ENCODE data around the gene DPH7. TPM values are rescaled to one million over a fixed set of nuclear protein-coding genes. Genes with fewer than 3 reads are reported as not detected.

Gene DPH7
- total and polyA plus RNA-seq, 2 of the 8 experiments (the other 6 are each of a cell fraction or from before 2014, with no cell fraction given): 44.6 to 45.5 TPM

DNA sequence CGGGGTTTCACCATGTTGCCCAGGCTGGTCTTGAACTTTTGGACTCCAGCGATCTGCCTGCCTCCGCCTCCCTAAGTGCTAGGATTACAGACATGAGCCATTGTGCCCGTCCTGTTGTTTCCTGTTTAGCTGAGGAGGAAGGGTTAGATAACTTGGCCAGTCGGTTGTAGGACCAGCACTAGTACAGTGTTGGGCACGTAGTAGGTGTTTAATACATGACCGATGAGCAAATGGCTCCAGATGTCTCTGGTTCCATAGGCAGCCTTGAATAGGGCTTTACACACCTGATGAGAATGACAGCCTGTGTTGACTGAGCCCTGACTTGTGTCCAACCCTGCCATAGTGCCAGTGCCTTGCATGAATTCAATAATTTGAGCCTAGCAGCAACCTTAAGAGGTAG is 41.9 kb upstream of the DPH7 start:
- no peak overlapping the region for H3K9ac ChIP-seq (replicated peaks in 1 of 4; ENCODE audit: extremely low read depth in 1 of 4, low read depth in 3 of 4, low read length in 3 of 4)
- H4K20me1 ChIP-seq (replicated peaks in 1 of 2; ENCODE audit: control insufficient read depth in 1 of 2, insufficient read depth in 2 of 2, low read length in 2 of 2): peaks cover 4 to 25% of the 10 kb centered on the region in 2 experiments
- H3K14ac ChIP-seq (ENCODE audit: insufficient read length): no peak overlapping the region
- no peak for DNase-seq (ENCODE audit: low read depth in 1 of 2, low spot score in 2 of 2)
- 94% methylated on average over 7 of the region's 7 CpGs; no CpG with 5 or more reads in 1 of the 2 experiments for WGBS, 2 experiments (ENCODE audit: extremely low coverage in 1 of 2, insufficient coverage in 1 of 2, insufficient read length in 1 of 2, insufficient replicate concordance in 2 of 2, low coverage in 1 of 2, low lambda C conversion rate in 2 of 2, missing lambda C conversion rate in 1 of 2)
- H3K23me2 ChIP-seq (ENCODE audit: low read depth, low read length): peaks cover 4% of the 10 kb centered on the region; the same call in 1 of the 2 replicates
- H4K5ac ChIP-seq (ENCODE audit: insufficient read length, low read depth, low read length): no peak overlapping the region
- H3K36me3 ChIP-seq (ENCODE audit: control insufficient read depth in 2 of 4, insufficient read depth in 4 of 4, low read length in 3 of 4): peaks cover 5 to 12% (median 6%) of the 10 kb centered on the region in 4 experiments; a peak in 6 of 8 replicates
- H3K79me1 ChIP-seq (ENCODE audit: low read depth, low read length): peaks cover 13% of the 10 kb centered on the region
- no peak overlapping the region for H2BK15ac ChIP-seq (ENCODE audit: low read length)
- peak overlapping the region; percentile 42 to 97; a peak in 3 of 4 replicates for H3K4me2 ChIP-seq (ENCODE audit: insufficient read depth in 1 of 2, low read depth in 2 of 2, low read length in 2 of 2)
- no peak overlapping the region for H4K8ac ChIP-seq (ENCODE audit: extremely low read depth, insufficient read depth, low read length)
- no peak overlapping the region for H2AK5ac ChIP-seq (ENCODE audit: low read depth, low read length)
- ChIA-PET CTCF (ENCODE audit: partially characterized antibody) (interaction anchor here (0.5 to 2.8 kb wide), 13 partner anchors 11 to 164 kb away, joined by 3 to 15 read pairs (median 4); no protein-coding TSS in a partner anchor), POLR2A (ENCODE audit: partially characterized antibody) (interaction anchor here (0.7 to 3.5 kb wide), 4 partner anchors 12 to 51 kb away, joined by 3 to 25 read pairs (median 12); partner anchors contain the start of gene ZMYND19)
- peaks cover 0 to 16% (median 6%) of the 10 kb centered on the region in 4 experiments; a peak in 6 of 7 replicates for H3K4me1 ChIP-seq (replicated peaks in 1 of 4; ENCODE audit: control insufficient read depth in 3 of 4, insufficient read depth in 4 of 4, low read length in 3 of 4)
- H3K79me2 ChIP-seq (ENCODE audit: control insufficient read depth in 1 of 2, insufficient read depth in 2 of 2, low read length in 2 of 2): peaks cover 49 to 79% of the 10 kb centered on the region in 2 experiments
- H4K91ac ChIP-seq (replicated peaks; ENCODE audit: insufficient read length, low read length): no peak overlapping the region
- no peak overlapping the region for H2BK120ac ChIP-seq (replicated peaks; ENCODE audit: low read depth, low read length)
- no peak for FAIRE-seq
- no peak overlapping the region for H2BK20ac ChIP-seq (ENCODE audit: low read length)
- no peak overlapping the region for H3K23ac ChIP-seq (ENCODE audit: insufficient read length)
- H3K56ac ChIP-seq (replicated peaks; ENCODE audit: insufficient read length, low read depth, low read length): no peak overlapping the region
- 0 out of 8 replicates have a peak overlapping the region, but pooled peaks of 1 of the 4 experiments have one; percentile 17 for H3K4me3 ChIP-seq (ENCODE audit: extremely low read depth in 1 of 4, insufficient read depth in 2 of 4, low read depth in 3 of 4, low read length in 4 of 4)
- H2BK12ac ChIP-seq (ENCODE audit: low read depth, low read length): no peak overlapping the region; the same call in 1 of the 2 replicates
- H3K4ac ChIP-seq (replicated peaks; ENCODE audit: insufficient read length, low read depth, low read length): peak overlapping the region; percentile 6
- H2BK5ac ChIP-seq (ENCODE audit: low read depth, low read length): peak overlapping the region; percentile 10; the same call in 1 of the 2 replicates
- no peak overlapping the region for H3K18ac ChIP-seq (ENCODE audit: extremely low read depth, low read length)
- H3K9me3 ChIP-seq (ENCODE audit: insufficient read depth in 2 of 2, low read depth in 1 of 2, low read length in 1 of 2): no peaks in the 10 kb centered on the region
- no peaks in the 10 kb centered on the region for H3K27me3 ChIP-seq (replicated peaks in 1 of 4; ENCODE audit: control insufficient read depth in 3 of 4, extremely low read depth in 1 of 4, insufficient read depth in 3 of 4, low read length in 3 of 4)
- H2AFZ ChIP-seq (ENCODE audit: low read length): no peak overlapping the region
- H3K27ac ChIP-seq (ENCODE audit: low read depth, low read length): no peak overlapping the region
- TF ChIP-seq BRCA1 (IDR thresholded peaks at IDR 0.05; ENCODE audit: low read depth, low read length) (no peak), SIRT6 (IDR thresholded peaks at IDR 0.05; ENCODE audit: low read length) (no peak), HDAC2 (IDR thresholded peaks at IDR 0.05; ENCODE audit: borderline replicate concordance in 1 of 2, low read depth in 2 of 2, low read length in 2 of 2) (no peak), GABPA (IDR thresholded peaks at IDR 0.05; ENCODE audit: borderline replicate concordance, insufficient read depth, low read length) (no peak), PHF8 (conservative IDR thresholded peaks at IDR 0.05; ENCODE audit: low read depth, low read length) (no peak), SIX5 (IDR thresholded peaks at IDR 0.05; ENCODE audit: low read depth, low read length) (no peak), EZH2 (IDR thresholded peaks at IDR 0.05; ENCODE audit: low read depth, low read length, severe bottlenecking) (no peak), JUND (IDR thresholded peaks at IDR 0.05; ENCODE audit: low read length) (no peak), CHD1 (IDR thresholded peaks at IDR 0.05; ENCODE audit: low read depth, low read length) (no peak)
- TF ChIP-seq, protein P1, sequence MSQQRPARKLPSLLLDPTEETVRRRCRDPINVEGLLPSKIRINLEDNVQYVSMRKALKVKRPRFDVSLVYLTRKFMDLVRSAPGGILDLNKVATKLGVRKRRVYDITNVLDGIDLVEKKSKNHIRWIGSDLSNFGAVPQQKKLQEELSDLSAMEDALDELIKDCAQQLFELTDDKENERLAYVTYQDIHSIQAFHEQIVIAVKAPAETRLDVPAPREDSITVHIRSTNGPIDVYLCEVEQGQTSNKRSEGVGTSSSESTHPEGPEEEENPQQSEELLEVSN (IDR thresholded peaks at IDR 0.05): no peak
- TF ChIP-seq, protein P2, sequence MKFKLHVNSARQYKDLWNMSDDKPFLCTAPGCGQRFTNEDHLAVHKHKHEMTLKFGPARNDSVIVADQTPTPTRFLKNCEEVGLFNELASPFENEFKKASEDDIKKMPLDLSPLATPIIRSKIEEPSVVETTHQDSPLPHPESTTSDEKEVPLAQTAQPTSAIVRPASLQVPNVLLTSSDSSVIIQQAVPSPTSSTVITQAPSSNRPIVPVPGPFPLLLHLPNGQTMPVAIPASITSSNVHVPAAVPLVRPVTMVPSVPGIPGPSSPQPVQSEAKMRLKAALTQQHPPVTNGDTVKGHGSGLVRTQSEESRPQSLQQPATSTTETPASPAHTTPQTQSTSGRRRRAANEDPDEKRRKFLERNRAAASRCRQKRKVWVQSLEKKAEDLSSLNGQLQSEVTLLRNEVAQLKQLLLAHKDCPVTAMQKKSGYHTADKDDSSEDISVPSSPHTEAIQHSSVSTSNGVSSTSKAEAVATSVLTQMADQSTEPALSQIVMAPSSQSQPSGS (IDR thresholded peaks at IDR 0.05; ENCODE audit: low read length): no peak
